Karpas-422 (cell line): ENCODE results near the gene PRR15L. TPM values are rescaled to one million over a fixed set of nuclear protein-coding genes. Genes with fewer than 3 reads are reported as not detected.

Experiments
- DNase-seq: peaks from one replicate; pipeline ENCODE4 v3.0.0-alpha.2; 2015
- H2AFZ ChIP-seq: fragments of 200-600 bp; sonication (generic); 2 replicates; pipeline ENCODE4 v1.6.1; 2014; ENCODE audit warnings: antibody characterized with exemption, low read length, mixed read lengths
- H3K27ac ChIP-seq: fragments of 200-600 bp; sonication (generic); 2 replicates; pipeline ENCODE4 v1.5.1; 2014; ENCODE audit warnings: mild to moderate bottlenecking, low read length, moderate library complexity
- H3K27me3 ChIP-seq: fragments of 200-600 bp; sonication (generic); 2 replicates; pipeline ENCODE4 v1.6.1; 2014; ENCODE audit warnings: low read length, mixed read lengths
- H3K36me3 ChIP-seq: fragments of 200-600 bp; sonication (generic); 2 replicates; pipeline ENCODE4 v1.6.1; 2014; ENCODE audit warnings: low read length, mixed read lengths; ENCODE audit not compliant: insufficient read depth
- H3K4me1 ChIP-seq: fragments of 200-600 bp; sonication (generic); 2 replicates; pipeline ENCODE4 v1.6.1; 2014; ENCODE audit warnings: mild to moderate bottlenecking, low read length, mixed read lengths
- H3K4me2 ChIP-seq: fragments of 200-600 bp; sonication (generic); 2 replicates; pipeline ENCODE4 v1.6.1; 2014; ENCODE audit warnings: low read length, low read depth, mild to moderate bottlenecking; ENCODE audit not compliant: poor library complexity, severe bottlenecking
- H3K4me3 ChIP-seq: fragments of 200-600 bp; sonication (generic); 2 replicates; pipeline ENCODE4 v1.5.1; 2014; ENCODE audit warnings: mild to moderate bottlenecking, antibody characterized with exemption, low read length, mixed read lengths
- H3K79me2 ChIP-seq: fragments of 200-600 bp; sonication (generic); 2 replicates; pipeline ENCODE4 v1.6.1; 2014; ENCODE audit warnings: mild to moderate bottlenecking, low read length, mixed read lengths
- H3K9ac ChIP-seq: fragments of 200-600 bp; sonication (generic); 2 replicates; pipeline ENCODE4 v1.6.0; 2014; ENCODE audit warnings: low read length
- H3K9me2 ChIP-seq: fragments of 200-600 bp; sonication (generic), shearing (Covaris generic); replicated peaks from 2 replicates; pipeline ENCODE4 v1.6.0; 2014; ENCODE audit warnings: mild to moderate bottlenecking, low read length, moderate library complexity; ENCODE audit not compliant: insufficient read depth
- H3K9me3 ChIP-seq: fragments of 300-700, 200-600 bp; sonication (generic); 2 replicates; pipeline ENCODE4 v1.6.1; 2014; ENCODE audit warnings: low read length, mixed read lengths
- H4K20me1 ChIP-seq: fragments of 200-600 bp; sonication (generic); 2 replicates; pipeline ENCODE4 v1.6.1; 2014; ENCODE audit warnings: mild to moderate bottlenecking, antibody characterized with exemption, low read length, low read depth; ENCODE audit not compliant: insufficient read depth
- total RNA-seq: library from RNA; depleted of rRNA; stranded (reverse); fragments of >200 nt; shearing (Covaris generic); gene quantifications from 2 replicates; pipeline ENCODE4 v1.2.3, GENCODE V29; 2014; ENCODE audit warnings: low replicate concordance

PRR15L gene
- total RNA-seq, 1 experiment from 2014 or later, result 0.97 TPM

- Histone ChIP-seq H3K4me3 (peak overlapping the region; percentile 66; the same call in 1 of the 2 replicates), H4K20me1 (no peaks in the 10 kb centered on the region), H3K9me2 (no peaks in the 10 kb centered on the region), H3K4me1 (peaks cover 68% of the 10 kb centered on the region), H3K79me2 (no peaks in the 10 kb centered on the region), H3K4me2 (peak overlapping the region; percentile 92), H3K9ac (peak overlapping the region; percentile 84), H3K27me3 (no peaks in the 10 kb centered on the region), H2AFZ (no peak overlapping the region), H3K27ac (peak overlapping the region; percentile 95), H3K9me3 (no peaks in the 10 kb centered on the region), H3K36me3 (no peaks in the 10 kb centered on the region; the same call in 1 of the 2 replicates)
- no peak for DNase-seq
Measured at GRCh38 chr17:47950448-47950847, 7.2 kb downstream of the PRR15L start.

DNA sequence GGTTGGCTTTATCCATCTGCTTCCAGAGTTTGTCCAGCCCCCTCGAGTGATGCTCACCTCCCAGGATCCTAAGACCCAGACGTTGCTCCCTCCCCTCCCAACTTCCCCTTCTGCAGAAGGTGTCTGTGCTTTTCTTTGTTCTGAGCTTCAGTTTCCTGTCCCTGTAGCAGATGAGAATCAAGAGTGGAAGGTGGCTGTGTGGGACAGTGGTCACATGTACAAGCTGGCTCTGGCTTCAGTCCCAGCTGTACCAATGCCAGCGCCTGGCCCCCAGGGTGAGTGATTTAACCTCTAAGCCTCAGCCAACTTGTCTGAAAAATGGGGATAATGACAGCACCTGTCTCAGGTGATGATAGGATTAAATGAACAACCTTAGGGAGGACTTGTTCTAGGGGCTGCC, 7.7 kb downstream of the PRR15L start:
- Histone ChIP-seq H3K27me3 (no peaks in the 10 kb centered on the region), H3K4me1 (peaks cover 63% of the 10 kb centered on the region), H3K9me2 (no peaks in the 10 kb centered on the region), H3K9ac (peak overlapping the region; percentile 84), H3K9me3 (no peaks in the 10 kb centered on the region), H3K36me3 (no peaks in the 10 kb centered on the region; the same call in 1 of the 2 replicates), H3K4me3 (peak overlapping the region; percentile 66), H3K79me2 (no peaks in the 10 kb centered on the region), H3K27ac (peak overlapping the region; percentile 95), H2AFZ (no peak overlapping the region), H3K4me2 (peak overlapping the region; percentile 92), H4K20me1 (no peaks in the 10 kb centered on the region)
- peak; percentile 70 for DNase-seq

DNA sequence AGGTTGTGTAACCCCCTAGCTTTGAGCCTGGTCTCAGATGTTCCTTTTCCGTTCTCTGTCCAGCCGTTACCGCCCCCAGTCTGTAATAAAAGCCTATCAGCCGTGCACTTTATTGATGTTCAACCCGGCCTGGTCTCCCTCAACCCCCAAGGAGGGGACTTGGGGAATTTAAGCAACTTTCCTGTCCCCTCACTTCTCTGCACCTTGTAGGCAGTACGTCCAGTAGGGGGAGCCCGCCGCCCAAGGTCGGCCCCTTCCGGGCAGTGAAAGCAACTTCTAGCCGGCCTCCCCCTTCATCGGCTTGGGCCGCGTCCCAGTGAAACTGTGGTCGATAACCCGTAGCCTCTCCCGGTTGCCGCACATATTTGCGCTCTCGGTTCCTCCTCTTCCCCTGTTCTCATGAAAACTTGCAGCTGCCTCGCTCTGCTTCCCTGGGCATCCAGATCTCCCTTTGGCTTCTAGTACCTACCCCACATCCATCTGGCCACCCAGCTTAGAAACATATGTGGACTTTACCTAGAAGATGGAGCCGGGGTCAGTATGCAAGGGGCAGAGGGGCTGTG, 8.4 kb downstream of the PRR15L start:
- peak; percentile 93 for DNase-seq
- peak overlapping the region; percentile 84 for H3K9ac ChIP-seq
- H3K9me3 ChIP-seq, result no peaks in the 10 kb centered on the region
- H3K79me2 ChIP-seq, result no peaks in the 10 kb centered on the region
- H3K4me3 ChIP-seq, result peak overlapping the region; percentile 66
- no peaks in the 10 kb centered on the region for H3K27me3 ChIP-seq
- H2AFZ ChIP-seq, result no peak overlapping the region
- H3K4me2 ChIP-seq, result peak overlapping the region; percentile 92
- H3K9me2 ChIP-seq, result no peaks in the 10 kb centered on the region
- H3K36me3 ChIP-seq, result no peaks in the 10 kb centered on the region; the same call in 1 of the 2 replicates
- no peaks in the 10 kb centered on the region for H4K20me1 ChIP-seq
- H3K27ac ChIP-seq, result peak overlapping the region; percentile 95
- H3K4me1 ChIP-seq, result peaks cover 60% of the 10 kb centered on the region

DNA sequence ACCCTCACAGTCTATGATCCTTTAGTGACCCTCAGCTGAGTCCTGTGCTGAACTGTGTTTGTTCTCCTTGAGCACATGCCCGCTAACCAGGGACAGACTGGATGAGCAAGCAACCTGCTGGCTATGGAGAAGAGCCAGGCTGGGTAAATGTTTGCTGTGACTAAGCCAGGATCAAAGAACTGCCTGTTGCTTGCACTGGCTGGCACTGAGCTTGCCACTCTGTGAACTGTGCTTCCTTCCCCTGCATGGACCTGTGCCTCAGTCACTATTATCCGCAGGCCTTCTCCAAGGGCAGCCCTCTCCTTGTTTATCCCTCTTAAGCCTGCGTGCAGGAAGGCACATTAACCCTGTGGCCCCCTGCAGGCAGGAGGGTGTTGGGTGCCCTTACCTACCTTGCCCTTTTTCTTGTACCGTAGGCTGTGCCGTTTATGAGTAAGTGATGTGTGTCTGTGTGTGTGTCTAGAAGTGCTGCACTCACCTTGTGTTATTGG, 8.9 kb downstream of the PRR15L start:
- Histone ChIP-seq H4K20me1 (no peaks in the 10 kb centered on the region), H3K4me2 (peak overlapping the region; percentile 92), H3K4me3 (no peak overlapping the region; the same call in 1 of the 2 replicates), H3K9me3 (no peaks in the 10 kb centered on the region), H3K27ac (peak overlapping the region; percentile 95), H3K36me3 (no peaks in the 10 kb centered on the region; the same call in 1 of the 2 replicates), H3K9ac (peak overlapping the region; percentile 84), H3K27me3 (no peaks in the 10 kb centered on the region), H3K79me2 (no peaks in the 10 kb centered on the region), H2AFZ (no peak overlapping the region), H3K9me2 (no peaks in the 10 kb centered on the region), H3K4me1 (peaks cover 58% of the 10 kb centered on the region)
- DNase-seq, result no peak

DNA sequence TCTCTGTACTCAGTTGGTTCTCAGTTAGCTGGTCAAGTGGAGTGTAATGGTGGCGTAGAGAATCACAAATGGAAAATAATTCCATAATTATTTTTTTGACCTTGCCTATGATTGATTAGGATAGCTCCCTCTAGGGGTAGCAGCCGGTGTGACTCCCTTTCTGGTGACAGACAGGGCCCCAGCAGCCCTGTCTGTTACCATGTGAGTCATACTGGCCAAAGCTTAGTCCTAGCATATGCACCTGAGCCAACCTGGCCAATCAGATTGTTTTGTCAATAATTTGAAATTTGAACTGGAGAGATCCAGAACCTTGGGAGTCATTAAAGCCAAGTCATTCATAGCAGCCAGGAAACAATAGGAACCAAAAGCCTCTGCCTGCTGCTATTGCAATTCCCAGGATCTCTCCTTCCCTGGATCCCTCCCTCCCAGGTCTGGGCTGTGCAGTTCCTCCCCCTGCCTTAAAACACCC, 10.7 kb downstream of the PRR15L start:
- no peaks in the 10 kb centered on the region for H4K20me1 ChIP-seq
- no peak overlapping the region for H3K4me3 ChIP-seq
- H3K79me2 ChIP-seq, result peaks cover 7% of the 10 kb centered on the region
- H2AFZ ChIP-seq, result no peak overlapping the region
- H3K9me2 ChIP-seq, result no peaks in the 10 kb centered on the region
- no peaks in the 10 kb centered on the region for H3K27me3 ChIP-seq
- H3K9me3 ChIP-seq, result no peaks in the 10 kb centered on the region
- no peaks in the 10 kb centered on the region; the same call in 1 of the 2 replicates for H3K36me3 ChIP-seq
- H3K27ac ChIP-seq, result no peak overlapping the region
- no peak overlapping the region for H3K9ac ChIP-seq
- peak; percentile 92 for DNase-seq
- H3K4me1 ChIP-seq, result peaks cover 62% of the 10 kb centered on the region
- no peak overlapping the region for H3K4me2 ChIP-seq

DNA sequence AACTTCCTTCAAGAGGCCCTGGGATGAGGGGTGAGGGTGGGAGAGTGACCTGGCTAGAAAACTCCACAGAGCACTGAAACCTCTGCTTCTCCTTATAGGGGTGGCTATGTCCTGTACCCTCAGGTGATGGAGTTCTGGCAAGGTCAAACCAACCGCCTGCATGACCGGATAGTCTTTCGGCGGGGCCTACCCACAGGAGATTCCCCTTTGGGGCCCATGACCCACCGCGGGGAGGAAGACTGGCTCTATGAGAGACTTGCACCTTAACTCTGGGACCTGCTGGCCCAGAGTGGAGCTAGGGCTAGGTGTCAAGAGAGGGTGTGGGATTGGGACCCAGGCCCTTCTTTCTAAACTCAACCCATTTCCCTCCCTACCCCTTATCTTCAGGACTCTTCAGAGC, 11.2 kb downstream of the PRR15L start:
- H3K9me3 ChIP-seq, result no peaks in the 10 kb centered on the region
- H3K9ac ChIP-seq, result no peak overlapping the region
- DNase-seq, result no peak
- H3K36me3 ChIP-seq, result no peaks in the 10 kb centered on the region; the same call in 1 of the 2 replicates
- H3K27ac ChIP-seq, result no peak overlapping the region
- no peak overlapping the region for H2AFZ ChIP-seq
- H3K9me2 ChIP-seq, result no peaks in the 10 kb centered on the region
- no peaks in the 10 kb centered on the region for H4K20me1 ChIP-seq
- peaks cover 8% of the 10 kb centered on the region for H3K79me2 ChIP-seq
- no peaks in the 10 kb centered on the region for H3K27me3 ChIP-seq
- H3K4me3 ChIP-seq, result no peak overlapping the region
- H3K4me1 ChIP-seq, result peaks cover 58% of the 10 kb centered on the region
- H3K4me2 ChIP-seq, result no peak overlapping the region

DNA sequence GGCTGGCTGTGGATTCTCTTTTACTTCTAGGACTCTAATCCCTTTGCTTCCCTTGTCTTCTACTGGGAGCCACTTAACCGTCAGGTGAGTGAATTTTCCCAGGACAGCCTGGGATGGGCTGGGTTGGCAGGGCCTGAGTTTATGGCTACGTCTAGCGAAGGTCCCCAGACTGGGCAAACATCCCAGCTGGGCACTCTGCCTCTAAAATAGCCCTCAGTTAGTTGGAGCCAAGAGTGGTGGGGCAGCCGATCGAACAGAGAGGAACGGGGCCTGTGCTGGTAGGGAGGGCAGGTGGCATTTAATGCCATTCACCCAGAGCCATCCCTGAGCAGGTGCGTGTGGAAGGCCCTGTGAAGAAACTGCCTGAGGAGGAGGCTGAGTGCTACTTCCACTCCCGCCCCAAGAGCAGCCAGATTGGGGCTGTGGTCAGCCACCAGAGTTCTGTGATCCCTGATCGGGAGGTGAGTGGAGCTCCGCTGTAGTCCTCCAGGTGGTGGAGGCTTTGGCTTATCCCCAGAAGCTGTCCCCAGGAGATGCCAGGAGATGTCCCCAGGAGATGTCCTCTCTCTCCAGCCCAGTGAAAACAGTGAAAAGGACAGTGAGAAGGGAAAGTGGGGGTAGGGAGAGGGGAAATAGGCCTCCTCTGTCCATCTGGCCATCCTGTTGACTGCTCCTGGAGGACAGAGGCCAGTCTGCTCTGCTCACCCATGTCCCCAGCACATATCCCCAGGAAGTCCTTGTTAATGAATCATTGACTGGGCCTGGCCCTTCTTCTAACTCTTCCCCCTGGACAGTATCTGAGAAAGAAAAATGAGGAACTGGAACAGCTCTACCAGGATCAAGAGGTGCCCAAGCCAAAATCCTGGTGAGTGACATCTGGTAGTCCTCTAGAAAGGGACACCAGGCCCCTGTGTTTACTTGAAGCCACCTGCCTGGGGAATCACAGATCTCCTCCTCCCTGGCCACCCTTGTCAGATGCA, 11.9 kb downstream of the PRR15L start:
- Histone ChIP-seq H3K4me3 (no peak overlapping the region), H3K9me3 (no peaks in the 10 kb centered on the region)
- DNase-seq, result no peak

GRCh38 chr17:47945080-47945479, 12.6 kb downstream of the PRR15L start:
- no peak overlapping the region for H3K4me2 ChIP-seq
- H3K4me1 ChIP-seq, result peaks cover 54% of the 10 kb centered on the region
- H3K27ac ChIP-seq, result no peak overlapping the region
- H3K9me3 ChIP-seq, result no peaks in the 10 kb centered on the region
- H3K36me3 ChIP-seq, result no peaks in the 10 kb centered on the region; the same call in 1 of the 2 replicates
- no peak overlapping the region for H3K4me3 ChIP-seq
- no peak overlapping the region for H3K9ac ChIP-seq
- DNase-seq, result no peak
- no peaks in the 10 kb centered on the region for H4K20me1 ChIP-seq
- H3K27me3 ChIP-seq, result no peaks in the 10 kb centered on the region
- no peak overlapping the region for H2AFZ ChIP-seq
- H3K79me2 ChIP-seq, result peaks cover 8% of the 10 kb centered on the region
- no peaks in the 10 kb centered on the region for H3K9me2 ChIP-seq

More for the DNA sequence above, 11.9 kb downstream of the PRR15L start:
- H3K27me3 ChIP-seq, result no peaks in the 10 kb centered on the region
- H2AFZ ChIP-seq, result no peak overlapping the region
- H3K9me2 ChIP-seq, result no peaks in the 10 kb centered on the region
- peaks cover 54% of the 10 kb centered on the region for H3K4me1 ChIP-seq
- no peaks in the 10 kb centered on the region; the same call in 1 of the 2 replicates for H3K36me3 ChIP-seq
- H3K79me2 ChIP-seq, result peaks cover 8% of the 10 kb centered on the region
- H3K9ac ChIP-seq, result no peak overlapping the region
- H4K20me1 ChIP-seq, result no peaks in the 10 kb centered on the region
- no peak overlapping the region for H3K4me2 ChIP-seq
- no peak overlapping the region for H3K27ac ChIP-seq
